ENCODE results near the gene KIRREL3. TPM values are rescaled to one million over a fixed set of nuclear protein-coding genes. Genes with fewer than 3 reads are reported as not detected.

KIRREL3 gene
- total RNA-seq, 1 experiment from 2014 or later, result 0.44 TPM

DNA sequence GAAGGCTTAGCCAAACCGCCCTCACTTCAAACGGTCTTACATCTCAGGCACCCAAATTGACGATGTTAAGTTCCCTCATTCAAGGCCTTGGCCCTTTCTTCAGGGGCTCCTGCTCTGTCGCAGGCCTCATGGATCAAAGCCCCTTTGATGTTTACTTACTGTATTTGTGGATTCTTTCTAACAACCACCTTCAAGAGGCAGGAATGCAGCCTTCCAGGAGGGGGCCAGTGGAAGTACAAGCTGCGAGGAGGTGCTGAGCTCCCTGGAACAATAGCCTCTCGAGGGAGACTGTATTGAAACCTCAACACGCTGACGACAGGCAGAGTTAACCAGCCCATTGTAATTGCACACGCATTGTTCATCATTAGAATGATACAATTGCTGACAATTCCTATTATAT, 436.0 kb downstream of the KIRREL3 start:
- no peaks in the 10 kb centered on the region for H3K79me2 ChIP-seq (ENCODE audit: low read length)
- TF ChIP-seq EZH2phosphoT487 (IDR thresholded peaks at IDR 0.05; ENCODE audit: borderline replicate concordance, low read length) (no peak), CTCF (conservative IDR thresholded peaks at IDR 0.05; ENCODE audit: low read depth, low read length) (no peak), EZH2 (IDR thresholded peaks at IDR 0.05; ENCODE audit: low read length, unreplicated experiment) (no peak)
- no TSS peak for BruUV-seq (replicated peaks)
- H3K9me2 ChIP-seq (replicated peaks; ENCODE audit: low read length), result no peaks in the 10 kb centered on the region
- ChIA-PET POLR2A (ENCODE audit: unreplicated experiment) (no interaction called here), CTCF (no interaction called here)
- H4K20me1 ChIP-seq (ENCODE audit: low read length), result no peaks in the 10 kb centered on the region
- H3F3A ChIP-seq (ENCODE audit: low read length, unreplicated experiment), result no peaks in the 10 kb centered on the region
- H3K9me3 ChIP-seq (ENCODE audit: low read length), result no peaks in the 10 kb centered on the region
- no peak overlapping the region for H3K9ac ChIP-seq (ENCODE audit: low read length)
- H3K4me3 ChIP-seq (ENCODE audit: low read length), result no peak overlapping the region
- DNase-seq, result no peak
- intact Hi-C loops (cut with micrococcal nuclease), result no loop called here
- H3K27me3 ChIP-seq (ENCODE audit: low read length), result peaks cover 52% of the 10 kb centered on the region
- H3K4me1 ChIP-seq (ENCODE audit: insufficient read depth, low read length), result no peaks in the 10 kb centered on the region
- no peaks in the 10 kb centered on the region for H3K36me3 ChIP-seq (ENCODE audit: low read depth, low read length)
- no peak for ATAC-seq
- H3K4me2 ChIP-seq (ENCODE audit: low read length), result no peak overlapping the region
- H2AFZ ChIP-seq (ENCODE audit: low read length), result no peak overlapping the region
- no peak overlapping the region for H3K27ac ChIP-seq (ENCODE audit: low read length)

- no peaks in the 10 kb centered on the region for H3K9me2 ChIP-seq (replicated peaks; ENCODE audit: low read length)
- no peak overlapping the region for H3K27ac ChIP-seq (ENCODE audit: low read length)
- H3K4me1 ChIP-seq (ENCODE audit: insufficient read depth, low read length), result no peaks in the 10 kb centered on the region
- TF ChIP-seq EZH2 (IDR thresholded peaks at IDR 0.05; ENCODE audit: low read length, unreplicated experiment), result no peak
- no peak for TF ChIP-seq CTCF (conservative IDR thresholded peaks at IDR 0.05; ENCODE audit: low read depth, low read length)
- TF ChIP-seq EZH2phosphoT487 (IDR thresholded peaks at IDR 0.05; ENCODE audit: borderline replicate concordance, low read length), result no peak
- no peaks in the 10 kb centered on the region for H3F3A ChIP-seq (ENCODE audit: low read length, unreplicated experiment)
- H2AFZ ChIP-seq (ENCODE audit: low read length), result no peak overlapping the region
- H3K9ac ChIP-seq (ENCODE audit: low read length), result no peak overlapping the region
- H3K36me3 ChIP-seq (ENCODE audit: low read depth, low read length), result no peaks in the 10 kb centered on the region
- no peak overlapping the region for H3K4me3 ChIP-seq (ENCODE audit: low read length)
- BruUV-seq (replicated peaks), result no TSS peak
- H3K9me3 ChIP-seq (ENCODE audit: low read length), result no peaks in the 10 kb centered on the region
- H3K79me2 ChIP-seq (ENCODE audit: low read length), result no peaks in the 10 kb centered on the region
- no peak overlapping the region for H3K4me2 ChIP-seq (ENCODE audit: low read length)
- peak; percentile 70 for DNase-seq
- H4K20me1 ChIP-seq (ENCODE audit: low read length), result no peaks in the 10 kb centered on the region
- CTCF ChIA-PET, result interaction anchor here (1.0 kb wide), 1 partner anchor 81 kb away, joined by 4 read pairs; no protein-coding TSS in a partner anchor
- H3K27me3 ChIP-seq (ENCODE audit: low read length), result peaks cover 59% of the 10 kb centered on the region
- ATAC-seq, result no peak
- intact Hi-C loops (cut with micrococcal nuclease), result no loop called here
- POLR2A ChIA-PET (ENCODE audit: unreplicated experiment), result no interaction called here
These were observed 439.2 kb downstream of the KIRREL3 start for GRCh38 chr11:126561327-126561893.

DNA sequence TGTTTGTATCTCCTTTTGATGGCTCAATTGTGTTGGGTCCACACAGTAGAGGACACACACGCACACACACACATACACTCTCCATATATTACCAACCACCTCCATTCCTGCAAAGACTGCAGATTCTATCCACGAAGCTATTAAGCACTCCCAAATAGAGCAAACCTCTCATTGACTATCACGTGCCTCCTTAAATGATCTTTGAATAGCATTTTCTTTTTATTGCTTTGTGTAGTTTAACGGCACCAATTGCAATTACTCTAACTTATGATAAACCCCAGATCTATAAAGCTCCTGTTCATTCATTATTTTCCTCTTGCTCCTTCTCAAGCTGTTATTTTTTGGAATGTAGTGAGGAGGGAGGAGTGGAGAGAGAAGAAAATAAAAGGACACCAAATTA, 440.3 kb downstream of the KIRREL3 start:
- Histone ChIP-seq H3K36me3 (ENCODE audit: low read depth, low read length) (no peaks in the 10 kb centered on the region), H3K9me3 (ENCODE audit: low read length) (no peaks in the 10 kb centered on the region), H3K9ac (ENCODE audit: low read length) (no peak overlapping the region), H3K4me1 (ENCODE audit: insufficient read depth, low read length) (no peaks in the 10 kb centered on the region), H4K20me1 (ENCODE audit: low read length) (no peaks in the 10 kb centered on the region), H3K27me3 (ENCODE audit: low read length) (peaks cover 58% of the 10 kb centered on the region), H3K79me2 (ENCODE audit: low read length) (no peaks in the 10 kb centered on the region), H3K9me2 (replicated peaks; ENCODE audit: low read length) (no peaks in the 10 kb centered on the region), H3K27ac (ENCODE audit: low read length) (no peak overlapping the region), H2AFZ (ENCODE audit: low read length) (no peak overlapping the region), H3K4me3 (ENCODE audit: low read length) (no peak overlapping the region), H3K4me2 (ENCODE audit: low read length) (no peak overlapping the region), H3F3A (ENCODE audit: low read length, unreplicated experiment) (no peaks in the 10 kb centered on the region)
- DNase-seq (no peak), ATAC-seq (no peak)
- intact Hi-C loops (cut with micrococcal nuclease), result no loop called here
- ChIA-PET CTCF (no interaction called here), POLR2A (ENCODE audit: unreplicated experiment) (no interaction called here)
- no TSS peak for BruUV-seq (replicated peaks)
- TF ChIP-seq EZH2phosphoT487 (IDR thresholded peaks at IDR 0.05; ENCODE audit: borderline replicate concordance, low read length) (no peak), EZH2 (IDR thresholded peaks at IDR 0.05; ENCODE audit: low read length, unreplicated experiment) (no peak), CTCF (conservative IDR thresholded peaks at IDR 0.05; ENCODE audit: low read depth, low read length) (no peak)

All from PC-3 (cell line).